Activated CD4-positive, alpha-beta T cell treated with anti-CD3 and anti-CD28 coated beads, Interleukin-2, amount 10 ng/mL, durations not matched to agents 7 days and 5 days (primary cell): ENCODE results near the gene FBXO3. TPM values are rescaled to one million over a fixed set of nuclear protein-coding genes. Genes with fewer than 3 reads are reported as not detected.

ENCODE experiments used
- CTCF ChIA-PET: fragments of 350-600 bp; sonication (Branson Sonifier 250); formaldehyde crosslinking; loops from one replicate; lab custom pipeline; 2021; ENCODE audit warnings: antibody characterized with exemption; lab: Charles Lee
- POLR2A ChIA-PET: fragments of 350-600 bp; sonication (Branson Sonifier 250); formaldehyde crosslinking; loops from one replicate; lab custom pipeline; 2021; ENCODE audit warnings: antibody characterized with exemption; lab: Charles Lee
- DNase-seq: peaks from one replicate; pipeline ENCODE4 v3.0.0-alpha.2; 2020
- H3K27ac Mint-ChIP-seq: one replicate; pipeline ENCODE4 v1.8.0; 2021; ENCODE audit warnings: mild to moderate bottlenecking, moderate library complexity, mixed read lengths
- H3K27me3 Mint-ChIP-seq: one replicate; pipeline ENCODE4 v1.8.0; 2021; ENCODE audit warnings: mixed read lengths
- H3K36me3 Mint-ChIP-seq: one replicate; pipeline ENCODE4 v1.8.0; 2021; ENCODE audit warnings: low read depth, mixed read lengths
- H3K4me1 Mint-ChIP-seq: one replicate; pipeline ENCODE4 v1.8.0; 2021; ENCODE audit warnings: mixed read lengths
- H3K4me3 Mint-ChIP-seq: one replicate; pipeline ENCODE4 v1.8.0; 2021; ENCODE audit warnings: mild to moderate bottlenecking, moderate library complexity, mixed read lengths
- H3K9me3 Mint-ChIP-seq: one replicate; pipeline ENCODE4 v1.8.0; 2021; ENCODE audit warnings: mixed read lengths
- total RNA-seq, 2 experiments: library from RNA; stranded (reverse); gene quantifications; one replicate each; pipeline ENCODE4 v1.2.3, GENCODE V29; 2021

Gene FBXO3
- total RNA-seq, 2 experiments from 2014 or later, result 22.7 to 24.2 TPM

- Mint-ChIP-seq H3K27ac (no peak overlapping the region), H3K4me3 (no peak overlapping the region), H3K27me3 (peaks cover 34% of the 10 kb centered on the region), H3K36me3 (no peaks in the 10 kb centered on the region), H3K9me3 (no peaks in the 10 kb centered on the region), H3K4me1 (peaks cover 7% of the 10 kb centered on the region)
- ChIA-PET CTCF (interaction anchor here (0.6 kb wide), 1 partner anchor 498 kb away, joined by 3 read pairs; no protein-coding TSS in a partner anchor), POLR2A (no interaction called here)
- DNase-seq, result no peak
These were observed 5.7 kb upstream of the FBXO3 start for GRCh38 chr11:33779849-33780528.

GRCh38 chr11:33778675-33779074, 4.4 kb upstream of the FBXO3 start:
- ChIA-PET POLR2A (no interaction called here), CTCF (no interaction called here)
- Mint-ChIP-seq H3K4me3 (no peak overlapping the region), H3K9me3 (no peaks in the 10 kb centered on the region), H3K4me1 (peaks cover 10% of the 10 kb centered on the region), H3K36me3 (no peaks in the 10 kb centered on the region), H3K27ac (no peak overlapping the region), H3K27me3 (peaks cover 32% of the 10 kb centered on the region)
- DNase-seq, result no peak

- DNase-seq, result no peak
- Mint-ChIP-seq H3K27ac (no peak overlapping the region), H3K4me3 (no peak overlapping the region), H3K4me1 (peaks cover 17% of the 10 kb centered on the region), H3K9me3 (no peaks in the 10 kb centered on the region), H3K27me3 (peaks cover 30% of the 10 kb centered on the region), H3K36me3 (no peaks in the 10 kb centered on the region)
- CTCF ChIA-PET, result interaction anchor here (0.6 to 1.2 kb wide), 2 partner anchors 35 to 763 kb away, joined by 3 to 5 read pairs; no protein-coding TSS in a partner anchor
- POLR2A ChIA-PET, result no interaction called here
These were observed 3.6 kb upstream of the FBXO3 start for GRCh38 chr11:33777906-33778305.

GRCh38 chr11:33775832-33776470, 1.6 kb upstream of the FBXO3 start:
- CTCF ChIA-PET, result no interaction called here
- POLR2A ChIA-PET, result no interaction called here

GRCh38 chr11:33775467-33775807, 1.1 kb upstream of the FBXO3 start:
- CTCF ChIA-PET, result interaction anchor here (2.0 kb wide), 1 partner anchor 38 kb away, joined by 5 read pairs; the partner anchor contains the start of gene CD59
- peak overlapping the region; percentile 92 for H3K4me3 Mint-ChIP-seq
- no peak overlapping the region for H3K27ac Mint-ChIP-seq
- H3K27me3 Mint-ChIP-seq, result peaks cover 26% of the 10 kb centered on the region
- H3K36me3 Mint-ChIP-seq, result peaks cover 5% of the 10 kb centered on the region
- POLR2A ChIA-PET, result no interaction called here
- DNase-seq, result no peak
- H3K9me3 Mint-ChIP-seq, result no peaks in the 10 kb centered on the region
- peaks cover 30% of the 10 kb centered on the region for H3K4me1 Mint-ChIP-seq

More at GRCh38 chr11:33775832-33776470, 1.6 kb upstream of the FBXO3 start:
- no peak for DNase-seq
- H3K4me1 Mint-ChIP-seq, result peaks cover 30% of the 10 kb centered on the region
- peaks cover 26% of the 10 kb centered on the region for H3K27me3 Mint-ChIP-seq
- H3K27ac Mint-ChIP-seq, result no peak overlapping the region
- no peaks in the 10 kb centered on the region for H3K9me3 Mint-ChIP-seq
- peaks cover 4% of the 10 kb centered on the region for H3K36me3 Mint-ChIP-seq
- no peak overlapping the region for H3K4me3 Mint-ChIP-seq

GRCh38 chr11:33774736-33775466, 581 bp upstream of the FBXO3 start:
- Mint-ChIP-seq H3K27ac (peak overlapping the region; percentile 80), H3K9me3 (no peaks in the 10 kb centered on the region), H3K36me3 (peaks cover 10% of the 10 kb centered on the region), H3K4me1 (peaks cover 30% of the 10 kb centered on the region), H3K4me3 (peak overlapping the region; percentile 92), H3K27me3 (peaks cover 24% of the 10 kb centered on the region)
- DNase-seq, result no peak
- ChIA-PET CTCF (interaction anchor here (0.6 to 2.0 kb wide), 3 partner anchors 38 to 1178 kb away, joined by 3 to 5 read pairs (median 3); partner anchors contain the start of gene CD59), POLR2A (interaction anchor here (0.6 kb wide), 1 partner anchor 75 kb away, joined by 3 read pairs; no protein-coding TSS in a partner anchor)

GRCh38 chr11:33773404-33773986, 825 bp downstream of the FBXO3 start:
- POLR2A ChIA-PET, result no interaction called here
- peaks cover 18% of the 10 kb centered on the region for H3K36me3 Mint-ChIP-seq
- CTCF ChIA-PET, result interaction anchor here (1.0 to 2.0 kb wide), 4 partner anchors 14 to 36 kb away, joined by 3 to 5 read pairs (median 4); partner anchors contain the start of gene CD59
- peak overlapping the region; percentile 92 for H3K4me3 Mint-ChIP-seq
- H3K4me1 Mint-ChIP-seq, result peaks cover 30% of the 10 kb centered on the region
- peaks cover 22% of the 10 kb centered on the region for H3K27me3 Mint-ChIP-seq
- DNase-seq, result peak; percentile 51
- no peaks in the 10 kb centered on the region for H3K9me3 Mint-ChIP-seq
- peak overlapping the region; percentile 95 for H3K27ac Mint-ChIP-seq

GRCh38 chr11:33772870-33773269, 1.4 kb downstream of the FBXO3 start:
- POLR2A ChIA-PET, result no interaction called here
- CTCF ChIA-PET, result interaction anchor here (1.0 to 1.3 kb wide), 3 partner anchors 14 to 30 kb away, joined by 3 to 4 read pairs (median 4); no protein-coding TSS in a partner anchor

GRCh38 chr11:33772300-33772699, 2.0 kb downstream of the FBXO3 start:
- H3K27me3 Mint-ChIP-seq, result peaks cover 14% of the 10 kb centered on the region
- H3K27ac Mint-ChIP-seq, result no peak overlapping the region
- peaks cover 30% of the 10 kb centered on the region for H3K4me1 Mint-ChIP-seq
- no peak for DNase-seq
- ChIA-PET POLR2A (no interaction called here), CTCF (interaction anchor here (0.6 to 1.4 kb wide), 4 partner anchors 16 to 225 kb away, joined by 3 to 4 read pairs (median 4); no protein-coding TSS in a partner anchor)
- H3K36me3 Mint-ChIP-seq, result peaks cover 23% of the 10 kb centered on the region
- no peak overlapping the region for H3K4me3 Mint-ChIP-seq
- no peaks in the 10 kb centered on the region for H3K9me3 Mint-ChIP-seq

More at GRCh38 chr11:33772870-33773269, 1.4 kb downstream of the FBXO3 start:
- peak overlapping the region; percentile 92 for H3K4me3 Mint-ChIP-seq
- no peak overlapping the region for H3K27ac Mint-ChIP-seq
- peaks cover 20% of the 10 kb centered on the region for H3K36me3 Mint-ChIP-seq
- no peaks in the 10 kb centered on the region for H3K9me3 Mint-ChIP-seq
- H3K4me1 Mint-ChIP-seq, result peaks cover 30% of the 10 kb centered on the region
- H3K27me3 Mint-ChIP-seq, result peaks cover 16% of the 10 kb centered on the region
- DNase-seq, result no peak

GRCh38 chr11:33770236-33770635, 4.1 kb downstream of the FBXO3 start:
- Mint-ChIP-seq H3K36me3 (peaks cover 33% of the 10 kb centered on the region), H3K27ac (no peak overlapping the region), H3K4me1 (peaks cover 25% of the 10 kb centered on the region), H3K4me3 (no peak overlapping the region), H3K27me3 (peaks cover 3% of the 10 kb centered on the region), H3K9me3 (no peaks in the 10 kb centered on the region)
- ChIA-PET POLR2A (no interaction called here), CTCF (interaction anchor here (0.6 kb wide), 1 partner anchor 60 kb away, joined by 3 read pairs; no protein-coding TSS in a partner anchor)
- no peak for DNase-seq

- no peak overlapping the region for H3K4me3 Mint-ChIP-seq
- no peak for DNase-seq
- no peaks in the 10 kb centered on the region for H3K27me3 Mint-ChIP-seq
- peaks cover 20% of the 10 kb centered on the region for H3K4me1 Mint-ChIP-seq
- ChIA-PET POLR2A (no interaction called here), CTCF (no interaction called here)
- H3K9me3 Mint-ChIP-seq, result no peaks in the 10 kb centered on the region
- peaks cover 39% of the 10 kb centered on the region for H3K36me3 Mint-ChIP-seq
- no peak overlapping the region for H3K27ac Mint-ChIP-seq
These were observed 4.8 kb downstream of the FBXO3 start for GRCh38 chr11:33769542-33769941.

GRCh38 chr11:33767624-33768023, 6.7 kb downstream of the FBXO3 start:
- no peaks in the 10 kb centered on the region for H3K9me3 Mint-ChIP-seq
- H3K27me3 Mint-ChIP-seq, result no peaks in the 10 kb centered on the region
- no peak overlapping the region for H3K4me3 Mint-ChIP-seq
- H3K36me3 Mint-ChIP-seq, result peaks cover 52% of the 10 kb centered on the region
- H3K27ac Mint-ChIP-seq, result no peak overlapping the region
- no peak for DNase-seq
- H3K4me1 Mint-ChIP-seq, result peaks cover 11% of the 10 kb centered on the region
- CTCF ChIA-PET, result no interaction called here
- POLR2A ChIA-PET, result no interaction called here
